GM06990 (cell line): ENCODE measurements around the gene ZBP1.

Experiments
- DNase-seq: peaks from one replicate; pipeline ENCODE4 v3.0.0-alpha.2; 2011; ENCODE audit not compliant: insufficient read length; ENCODE audit errors: extremely low read depth
- H3K27me3 ChIP-seq: replicated peaks from 2 replicates; pipeline ENCODE4 v1.6.0; 2011; ENCODE audit warnings: low read length; ENCODE audit not compliant: control insufficient read depth, insufficient read depth
- H3K36me3 ChIP-seq: 2 replicates; pipeline ENCODE4 v1.5.1; 2011; ENCODE audit warnings: low read length; ENCODE audit not compliant: control insufficient read depth, insufficient read depth
- H3K4me3 ChIP-seq: replicated peaks from 2 replicates; pipeline ENCODE4 v1.5.1; 2011; ENCODE audit warnings: low read depth, mild to moderate bottlenecking, control low read depth, low read length
- TF ChIP-seq, protein P1 (sequence below): IDR thresholded peaks from 2 replicates; pipeline ENCODE4 v1.5.1; 2011; ENCODE audit warnings: low read length, control low read depth, mild to moderate bottlenecking, inconsistent platforms; ENCODE audit not compliant: insufficient read depth, poor library complexity, severe bottlenecking

The ZBP1 gene

GRCh38 chr20:57628047-57628961, 8.1 kb upstream of the ZBP1 start:
- no peak for DNase-seq
- Histone ChIP-seq H3K4me3 (no peak overlapping the region), H3K27me3 (no peaks in the 10 kb centered on the region; the same call in none of the 2 replicates), H3K36me3 (no peaks in the 10 kb centered on the region)
- TF ChIP-seq, protein P1, sequence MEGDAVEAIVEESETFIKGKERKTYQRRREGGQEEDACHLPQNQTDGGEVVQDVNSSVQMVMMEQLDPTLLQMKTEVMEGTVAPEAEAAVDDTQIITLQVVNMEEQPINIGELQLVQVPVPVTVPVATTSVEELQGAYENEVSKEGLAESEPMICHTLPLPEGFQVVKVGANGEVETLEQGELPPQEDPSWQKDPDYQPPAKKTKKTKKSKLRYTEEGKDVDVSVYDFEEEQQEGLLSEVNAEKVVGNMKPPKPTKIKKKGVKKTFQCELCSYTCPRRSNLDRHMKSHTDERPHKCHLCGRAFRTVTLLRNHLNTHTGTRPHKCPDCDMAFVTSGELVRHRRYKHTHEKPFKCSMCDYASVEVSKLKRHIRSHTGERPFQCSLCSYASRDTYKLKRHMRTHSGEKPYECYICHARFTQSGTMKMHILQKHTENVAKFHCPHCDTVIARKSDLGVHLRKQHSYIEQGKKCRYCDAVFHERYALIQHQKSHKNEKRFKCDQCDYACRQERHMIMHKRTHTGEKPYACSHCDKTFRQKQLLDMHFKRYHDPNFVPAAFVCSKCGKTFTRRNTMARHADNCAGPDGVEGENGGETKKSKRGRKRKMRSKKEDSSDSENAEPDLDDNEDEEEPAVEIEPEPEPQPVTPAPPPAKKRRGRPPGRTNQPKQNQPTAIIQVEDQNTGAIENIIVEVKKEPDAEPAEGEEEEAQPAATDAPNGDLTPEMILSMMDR, result no peak

- H3K36me3 ChIP-seq, result no peaks in the 10 kb centered on the region
- no peak for DNase-seq
- TF ChIP-seq, protein P1, result no peak
- no peak overlapping the region for H3K4me3 ChIP-seq
- H3K27me3 ChIP-seq, result no peaks in the 10 kb centered on the region; the same call in none of the 2 replicates
Measured at GRCh38 chr20:57627339-57627738, 7.1 kb upstream of the ZBP1 start.

DNA sequence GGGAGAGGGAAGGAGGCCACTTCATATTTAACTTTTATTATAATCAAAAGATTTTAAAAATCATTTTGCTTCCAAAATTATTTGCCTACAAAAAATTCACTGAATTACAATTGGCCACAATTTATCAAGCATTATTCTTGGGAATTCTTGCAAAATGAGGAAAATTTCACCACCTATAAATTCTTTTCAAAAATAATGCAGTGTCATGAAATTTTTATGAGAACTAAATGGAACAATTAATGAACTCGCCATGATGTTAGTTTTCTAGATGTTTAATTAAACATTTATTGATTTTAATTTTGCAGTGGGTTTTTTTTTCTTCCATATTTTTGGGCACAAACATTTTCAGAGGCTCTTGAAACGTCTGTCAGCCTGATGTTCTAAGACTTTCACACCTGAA, 5.8 kb upstream of the ZBP1 start:
- TF ChIP-seq, protein P1, result no peak
- Histone ChIP-seq H3K4me3 (no peak overlapping the region), H3K36me3 (no peaks in the 10 kb centered on the region), H3K27me3 (no peaks in the 10 kb centered on the region; the same call in none of the 2 replicates)
- no peak for DNase-seq

DNA sequence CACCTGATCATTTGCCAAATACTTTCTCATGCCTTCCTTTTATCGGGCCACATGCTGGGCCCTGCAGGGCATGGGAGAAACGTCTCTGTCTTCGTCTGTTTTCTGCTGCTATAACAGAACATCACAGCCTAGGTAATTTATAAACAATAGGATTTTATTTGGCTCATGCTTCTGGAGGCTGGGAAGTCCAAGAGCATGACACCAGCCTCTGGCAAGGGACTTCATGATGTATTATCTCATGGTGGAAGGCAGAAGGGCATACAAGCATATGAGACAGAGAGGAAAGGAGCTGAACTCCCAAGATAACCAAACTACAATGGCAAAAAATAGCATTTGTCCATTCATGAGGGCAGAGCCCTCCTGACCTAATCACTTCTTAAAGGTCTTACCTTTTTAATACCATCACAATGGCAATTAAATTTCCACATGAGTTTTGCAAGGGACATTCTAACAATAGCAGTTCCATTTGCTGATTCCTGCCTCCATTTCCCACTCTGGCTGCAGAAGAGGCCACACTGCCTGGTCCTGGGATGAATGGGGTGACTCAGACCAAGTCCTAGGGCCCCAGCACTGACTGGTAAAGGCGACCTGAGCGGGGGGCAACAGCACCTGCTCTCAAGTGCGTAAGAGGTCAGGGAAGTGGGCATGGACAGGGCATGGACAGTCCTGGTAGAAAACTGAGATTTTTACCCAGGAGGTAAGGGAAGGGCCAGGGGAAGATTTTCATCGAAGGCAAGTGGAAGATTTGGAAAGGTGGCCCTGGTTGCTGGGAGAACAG, 5.1 kb upstream of the ZBP1 start:
- Histone ChIP-seq H3K36me3 (no peaks in the 10 kb centered on the region), H3K27me3 (no peaks in the 10 kb centered on the region; the same call in none of the 2 replicates), H3K4me3 (no peak overlapping the region)
- DNase-seq, result no peak
- TF ChIP-seq, protein P1, result no peak

GRCh38 chr20:57624124-57624523, 3.9 kb upstream of the ZBP1 start:
- DNase-seq, result no peak
- Histone ChIP-seq H3K4me3 (no peak overlapping the region), H3K27me3 (no peaks in the 10 kb centered on the region; the same call in none of the 2 replicates), H3K36me3 (no peaks in the 10 kb centered on the region)
- TF ChIP-seq, protein P1, result no peak
